ENCODE measurements around the gene SPO11.

DNA sequence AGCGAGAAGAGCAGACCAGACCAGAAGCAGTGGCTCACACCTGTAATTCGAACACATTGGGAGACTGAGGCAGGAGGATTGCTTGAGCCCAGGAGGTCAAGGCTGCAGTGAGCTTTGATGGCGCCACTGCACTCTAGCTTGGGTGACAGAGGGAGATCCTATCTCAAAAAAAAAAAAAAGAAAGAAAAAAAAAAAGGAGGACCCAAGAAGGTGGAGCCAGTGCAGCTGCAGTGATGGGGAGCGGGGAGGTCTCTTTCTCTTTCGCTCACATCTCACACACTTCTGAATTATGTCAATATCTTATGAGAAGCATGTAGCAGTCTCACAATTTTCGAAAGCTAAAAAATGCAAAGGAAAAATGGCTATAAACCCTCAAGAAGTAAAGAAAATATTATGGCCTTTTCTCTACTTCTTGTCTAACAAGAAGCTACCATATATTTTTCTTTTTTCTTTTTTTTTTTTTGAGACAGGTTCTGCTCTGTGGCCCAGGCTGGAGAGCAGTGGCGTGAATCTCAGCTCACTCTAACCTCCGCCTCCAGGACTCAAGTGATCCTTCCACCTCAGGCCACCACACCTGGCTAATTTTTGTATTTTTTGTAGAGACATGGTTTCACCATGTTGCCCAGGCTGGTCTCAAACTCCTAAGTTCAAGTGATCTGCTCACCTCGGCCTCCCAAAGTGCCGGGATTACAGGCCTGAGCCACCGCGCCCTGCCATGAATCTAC lies 3.8 kb upstream of the SPO11 start:
- TF ChIP-seq, protein P1, sequence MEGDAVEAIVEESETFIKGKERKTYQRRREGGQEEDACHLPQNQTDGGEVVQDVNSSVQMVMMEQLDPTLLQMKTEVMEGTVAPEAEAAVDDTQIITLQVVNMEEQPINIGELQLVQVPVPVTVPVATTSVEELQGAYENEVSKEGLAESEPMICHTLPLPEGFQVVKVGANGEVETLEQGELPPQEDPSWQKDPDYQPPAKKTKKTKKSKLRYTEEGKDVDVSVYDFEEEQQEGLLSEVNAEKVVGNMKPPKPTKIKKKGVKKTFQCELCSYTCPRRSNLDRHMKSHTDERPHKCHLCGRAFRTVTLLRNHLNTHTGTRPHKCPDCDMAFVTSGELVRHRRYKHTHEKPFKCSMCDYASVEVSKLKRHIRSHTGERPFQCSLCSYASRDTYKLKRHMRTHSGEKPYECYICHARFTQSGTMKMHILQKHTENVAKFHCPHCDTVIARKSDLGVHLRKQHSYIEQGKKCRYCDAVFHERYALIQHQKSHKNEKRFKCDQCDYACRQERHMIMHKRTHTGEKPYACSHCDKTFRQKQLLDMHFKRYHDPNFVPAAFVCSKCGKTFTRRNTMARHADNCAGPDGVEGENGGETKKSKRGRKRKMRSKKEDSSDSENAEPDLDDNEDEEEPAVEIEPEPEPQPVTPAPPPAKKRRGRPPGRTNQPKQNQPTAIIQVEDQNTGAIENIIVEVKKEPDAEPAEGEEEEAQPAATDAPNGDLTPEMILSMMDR (IDR thresholded peaks at IDR 0.05) = no peak
- no peak for TF ChIP-seq POLR2AphosphoS5 (IDR thresholded peaks at IDR 0.05)
- TF ChIP-seq POLR2A (IDR thresholded peaks at IDR 0.05) = no peak
- TF ChIP-seq EP300 (IDR thresholded peaks at IDR 0.05) = no peak
